Gastroesophageal sphincter (tissue), 3 donors: ENCODE results near the gene GLG1.

Experiments used
- CTCF ChIP-seq, 4 experiments: fragments of 200-600 bp in 2 of 4; fragments of 450-650 bp in 2 of 4; sonication (generic) in 1 of 4; IDR thresholded peaks; one replicate each; pipeline ENCODE4 v1.5.1; 2017 to 2019; ENCODE audit warnings: antibody characterized with exemption in 4 of 4, mild to moderate bottlenecking in 2 of 4, moderate library complexity in 2 of 4
- EP300 ChIP-seq: sonication (generic); formaldehyde crosslinking; IDR thresholded peaks from one replicate; pipeline ENCODE4 v1.6.1; 2017; ENCODE audit warnings: antibody characterized with exemption, mild to moderate bottlenecking
- POLR2A ChIP-seq, 2 donors: fragments of 450-650 bp; IDR thresholded peaks; one replicate each; pipeline ENCODE4 v1.6.1; 2017; ENCODE audit warnings: antibody characterized with exemption in 2 of 2, mild to moderate bottlenecking in 2 of 2, moderate library complexity in 1 of 2
- POLR2AphosphoS5 ChIP-seq: sonication (generic); formaldehyde crosslinking; IDR thresholded peaks from one replicate; pipeline ENCODE4 v1.6.1; 2017; ENCODE audit warnings: antibody characterized with exemption

DNA sequence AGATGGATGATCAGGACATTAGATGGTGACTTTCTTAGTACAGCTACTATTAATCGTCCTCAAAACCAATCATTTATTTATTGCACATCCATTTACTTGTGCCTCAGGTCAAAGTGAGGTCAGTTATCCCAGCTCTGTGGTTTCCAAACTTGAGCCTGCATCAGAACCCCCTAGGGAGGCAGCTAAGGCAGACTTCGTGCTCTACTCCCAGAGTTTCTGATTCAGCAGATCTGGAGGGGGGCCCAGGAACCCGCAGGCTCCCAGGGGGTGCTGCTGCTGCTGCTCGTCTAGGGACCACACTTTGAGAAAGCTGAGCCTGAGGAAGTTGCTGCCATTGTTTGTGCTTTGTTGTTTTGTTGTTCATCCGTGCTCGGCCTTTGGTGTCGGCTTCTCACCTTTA, 141.6 kb downstream of the GLG1 start:
- TF ChIP-seq CTCF (IDR thresholded peaks at IDR 0.05) (no peak), POLR2AphosphoS5 (no peak), POLR2A (IDR thresholded peaks at IDR 0.05) (no peak), EP300 (no peak)
